HepG2 (cell line): ENCODE measurements around the gene CTF1. TPM values are rescaled to one million over a fixed set of nuclear protein-coding genes. Genes with fewer than 3 reads are reported as not detected.

Experiments used
- ATF4 ChIP-seq, 2 experiments: fragments of 450-650 bp in 1 of 2; sonication (generic) in 1 of 2; formaldehyde crosslinking; IDR thresholded peaks; 2 replicates each; pipeline versions ENCODE4 v1.5.0 to v1.8.0; 2020 to 2022; ENCODE audit warnings: mild to moderate bottlenecking in 1 of 2, missing genetic modification reagents in 1 of 2
- CCDC6 ChIP-seq: sonication (generic); formaldehyde crosslinking; IDR thresholded peaks from 2 replicates; pipeline ENCODE4 v1.8.1; 2022; ENCODE audit warnings: mild to moderate bottlenecking, missing genetic modification reagents, moderate library complexity
- FOXA3 ChIP-seq: IDR thresholded peaks from 2 replicates; pipeline ENCODE4 v1.6.1; 2016; ENCODE audit warnings: missing genetic modification reagents, missing compliant biosample characterization
- HMG20B ChIP-seq: conservative IDR thresholded peaks from 2 replicates; pipeline ENCODE4 v1.6.1; 2016; ENCODE audit warnings: missing genetic modification reagents, missing compliant biosample characterization
- IKZF4 ChIP-seq: sonication (generic); formaldehyde crosslinking; IDR thresholded peaks from 2 replicates; pipeline ENCODE4 v1.5.1; 2020; ENCODE audit warnings: borderline replicate concordance, mild to moderate bottlenecking, low read depth, missing genetic modification reagents; ENCODE audit errors: not compliant biosample characterization
- KDM2A ChIP-seq: sonication (generic); formaldehyde crosslinking; IDR thresholded peaks from 2 replicates; pipeline ENCODE4 v1.4.0; 2020; ENCODE audit warnings: low read depth, missing genetic modification reagents, borderline replicate concordance
- NR2F1 ChIP-seq, 2 experiments: fragments of 450-650 bp in 1 of 2; formaldehyde crosslinking in 1 of 2; IDR thresholded peaks; 2 replicates each; pipeline versions ENCODE4 v1.5.0 to v1.6.1; 2016 to 2020; ENCODE audit warnings: mild to moderate bottlenecking in 1 of 2, missing compliant biosample characterization in 1 of 2, missing genetic modification reagents in 1 of 2, moderate library complexity in 1 of 2
- PHF20 ChIP-seq: sonication (generic); formaldehyde crosslinking; IDR thresholded peaks from 2 replicates; pipeline ENCODE4 v1.5.0; 2020; ENCODE audit warnings: mild to moderate bottlenecking, missing genetic modification reagents
- POLR2A ChIP-seq, 2 experiments: IDR thresholded peaks; 2 replicates each; pipeline ENCODE4 v1.6.1; 2011; ENCODE audit warnings: low read depth in 2 of 2, low read length in 2 of 2, mild to moderate bottlenecking in 1 of 2, moderate library complexity in 1 of 2; ENCODE audit not compliant: insufficient read depth in 1 of 2
- RBFOX2 ChIP-seq: fragments of 200-400 bp; formaldehyde crosslinking; IDR thresholded peaks from 2 replicates; pipeline ENCODE4 v1.6.1; 2017; ENCODE audit warnings: low read depth, mild to moderate bottlenecking, low read length
- RELA ChIP-seq: sonication (generic); formaldehyde crosslinking; IDR thresholded peaks from 2 replicates; pipeline ENCODE4 v1.4.0; 2020; ENCODE audit warnings: missing genetic modification reagents
- RFXANK ChIP-seq: IDR thresholded peaks from 2 replicates; pipeline ENCODE4 v1.6.1; 2016
- SAFB2 ChIP-seq: sonication (generic); formaldehyde crosslinking; IDR thresholded peaks from 2 replicates; pipeline ENCODE4 v1.5.1; 2020; ENCODE audit warnings: missing genetic modification reagents, low read depth, mild to moderate bottlenecking, borderline replicate concordance
- SIN3A ChIP-seq: IDR thresholded peaks from 2 replicates; pipeline ENCODE4 v1.6.1; 2011; ENCODE audit warnings: low read depth, mild to moderate bottlenecking, control low read depth, low read length, borderline replicate concordance
- SRY ChIP-seq: sonication (generic); formaldehyde crosslinking; IDR thresholded peaks from 2 replicates; pipeline ENCODE4 v1.8.0; 2022; ENCODE audit warnings: mild to moderate bottlenecking, missing genetic modification reagents
- ZBTB20 ChIP-seq: sonication (generic); formaldehyde crosslinking; IDR thresholded peaks from 2 replicates; pipeline ENCODE4 v1.8.1; 2023; ENCODE audit warnings: missing genetic modification reagents, low read depth, mild to moderate bottlenecking, borderline replicate concordance
- ZBTB8A ChIP-seq: sonication (generic); formaldehyde crosslinking; IDR thresholded peaks from 2 replicates; pipeline ENCODE4 v1.4.0; 2020; ENCODE audit warnings: mild to moderate bottlenecking, low read depth, missing genetic modification reagents, borderline replicate concordance
- ZNF24 ChIP-seq: fragments of 450-650 bp; IDR thresholded peaks from 2 replicates; pipeline ENCODE4 v1.6.1; 2017; ENCODE audit warnings: antibody characterized with exemption, mild to moderate bottlenecking
- ZNF280D ChIP-seq: sonication (generic); formaldehyde crosslinking; IDR thresholded peaks from 2 replicates; pipeline ENCODE4 v1.5.1; 2020; ENCODE audit warnings: mild to moderate bottlenecking, missing genetic modification reagents
- ZNF44 ChIP-seq: sonication (generic); formaldehyde crosslinking; IDR thresholded peaks from 2 replicates; pipeline ENCODE4 v1.5.1; 2020; ENCODE audit warnings: mild to moderate bottlenecking, missing genetic modification reagents
- ZNF501 ChIP-seq: sonication (generic); formaldehyde crosslinking; IDR thresholded peaks from 2 replicates; pipeline ENCODE4 v1.5.1; 2020; ENCODE audit warnings: mild to moderate bottlenecking, moderate library complexity, missing genetic modification reagents
- polyA plus RNA-seq, 8 experiments: library from polyadenylated mRNA; depleted of rRNA in 3 of 8; stranded (reverse) in 7 of 8; unstranded in 1 of 8; fragments of >200 nt; fragmentation: Illumina TruSeq in 4 of 8; extraction: Trizol in 4 of 8; gene quantifications; 2 replicates each; pipeline versions ENCODE4 v1.2.1 to v1.2.3, GENCODE V29; 2011 to 2016; ENCODE audit warnings: low read depth in 4 of 8, missing spikeins in 1 of 8, mixed read lengths in 1 of 8; ENCODE audit not compliant: insufficient read depth in 1 of 8
- total RNA-seq, 5 experiments: library from RNA; depleted of rRNA; stranded (reverse); fragments of >200 nt; fragmentation: Illumina TruSeq; extraction: Trizol; gene quantifications; 2 replicates each; pipeline ENCODE4 v1.2.3, GENCODE V29; 2016; ENCODE audit warnings: low read depth in 1 of 5
- TF ChIP-seq, protein P1 (sequence below): sonication (generic); formaldehyde crosslinking; IDR thresholded peaks from 2 replicates; pipeline ENCODE4 v1.8.0; 2022; ENCODE audit warnings: missing genetic modification reagents, mild to moderate bottlenecking, moderate library complexity, borderline replicate concordance
- TF ChIP-seq, protein P2 (sequence below): sonication (generic); formaldehyde crosslinking; IDR thresholded peaks from 2 replicates; pipeline ENCODE4 v1.8.1; 2023; ENCODE audit warnings: mild to moderate bottlenecking, moderate library complexity, missing genetic modification reagents

The CTF1 gene
- total and polyA plus RNA-seq, 2 of the 13 experiments (the other 11 are each of a cell fraction or from before 2014, with no cell fraction given), result 0.13 to 1.8 TPM

DNA sequence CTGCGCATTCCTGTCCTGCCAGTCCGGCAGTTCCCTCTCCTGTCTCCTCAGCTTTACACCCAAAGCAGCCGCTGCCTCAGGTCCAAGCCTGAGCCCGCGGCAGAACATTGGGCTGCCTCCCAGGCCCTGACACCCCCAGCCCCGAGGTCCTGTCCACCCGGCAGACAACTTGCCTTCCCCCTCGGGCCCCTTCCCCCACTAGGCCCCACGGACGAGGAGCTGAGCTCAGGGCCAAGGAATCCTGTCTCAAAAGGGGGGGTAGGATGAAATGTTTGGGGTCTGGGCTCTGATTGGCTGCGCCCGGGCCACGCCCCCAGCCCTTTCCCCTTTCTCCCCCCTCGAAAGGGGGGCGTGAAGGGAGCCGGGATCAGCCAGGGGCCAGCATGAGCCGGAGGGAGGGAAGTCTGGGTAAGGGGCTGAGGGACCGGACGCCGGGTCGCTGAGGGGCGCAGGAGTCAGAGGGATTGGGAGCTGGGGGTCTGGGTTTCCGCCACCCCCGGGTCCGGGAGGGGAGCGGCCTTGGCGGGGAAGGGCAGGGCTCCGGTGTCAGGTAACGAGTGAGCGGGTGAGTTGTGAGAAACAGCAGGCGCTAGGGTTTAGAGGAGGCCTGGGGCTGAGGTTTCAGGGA, at the start of gene CTF1 (continued):
- TF ChIP-seq ZNF280D (no peak), RBFOX2 (peak; percentile 66), ZNF501 (CRISPR knock-in tag) (0 out of 2 replicates have a peak, but pooled peaks have one; percentile 22), RELA (no peak), ZBTB20 (CRISPR knock-in tag) (no peak), POLR2A (IDR thresholded peaks at IDR 0.05; ENCODE audit: insufficient read depth in 1 of 2, low read depth in 2 of 2, low read length in 2 of 2) (no peak; a peak in 1 of 4 replicates), ATF4 (CRISPR knock-in tag; IDR thresholded peaks at IDR 0.05) (peak in 1 of 2 experiments; percentile 44; a peak in 1 of 4 replicates), ZNF44 (0 out of 2 replicates have a peak, but pooled peaks have one; percentile 15), SRY (CRISPR knock-in tag) (0 out of 2 replicates have a peak, but pooled peaks have one; percentile 50), IKZF4 (CRISPR knock-in tag) (no peak), FOXA3 (no peak; the same call in 1 of the 2 replicates), CCDC6 (CRISPR knock-in tag) (0 out of 2 replicates have a peak, but pooled peaks have one; percentile 56), HMG20B (CRISPR knock-in tag) (no peak), SAFB2 (CRISPR knock-in tag) (peak; percentile 65; the same call in 1 of the 2 replicates), ZNF24 (no peak), PHF20 (CRISPR knock-in tag) (no peak; the same call in 1 of the 2 replicates), ZBTB8A (no peak), KDM2A (CRISPR knock-in tag) (no peak; the same call in 1 of the 2 replicates), RFXANK (CRISPR knock-in tag) (no peak), NR2F1 (CRISPR knock-in tag; IDR thresholded peaks at IDR 0.05) (no peak), SIN3A (no peak)
- TF ChIP-seq, protein P1, sequence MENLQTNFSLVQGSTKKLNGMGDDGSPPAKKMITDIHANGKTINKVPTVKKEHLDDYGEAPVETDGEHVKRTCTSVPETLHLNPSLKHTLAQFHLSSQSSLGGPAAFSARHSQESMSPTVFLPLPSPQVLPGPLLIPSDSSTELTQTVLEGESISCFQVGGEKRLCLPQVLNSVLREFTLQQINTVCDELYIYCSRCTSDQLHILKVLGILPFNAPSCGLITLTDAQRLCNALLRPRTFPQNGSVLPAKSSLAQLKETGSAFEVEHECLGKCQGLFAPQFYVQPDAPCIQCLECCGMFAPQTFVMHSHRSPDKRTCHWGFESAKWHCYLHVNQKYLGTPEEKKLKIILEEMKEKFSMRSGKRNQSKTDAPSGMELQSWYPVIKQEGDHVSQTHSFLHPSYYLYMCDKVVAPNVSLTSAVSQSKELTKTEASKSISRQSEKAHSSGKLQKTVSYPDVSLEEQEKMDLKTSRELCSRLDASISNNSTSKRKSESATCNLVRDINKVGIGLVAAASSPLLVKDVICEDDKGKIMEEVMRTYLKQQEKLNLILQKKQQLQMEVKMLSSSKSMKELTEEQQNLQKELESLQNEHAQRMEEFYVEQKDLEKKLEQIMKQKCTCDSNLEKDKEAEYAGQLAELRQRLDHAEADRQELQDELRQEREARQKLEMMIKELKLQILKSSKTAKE (CRISPR knock-in tag), result peak; percentile 45; the same call in 1 of the 2 replicates
- TF ChIP-seq, protein P2, sequence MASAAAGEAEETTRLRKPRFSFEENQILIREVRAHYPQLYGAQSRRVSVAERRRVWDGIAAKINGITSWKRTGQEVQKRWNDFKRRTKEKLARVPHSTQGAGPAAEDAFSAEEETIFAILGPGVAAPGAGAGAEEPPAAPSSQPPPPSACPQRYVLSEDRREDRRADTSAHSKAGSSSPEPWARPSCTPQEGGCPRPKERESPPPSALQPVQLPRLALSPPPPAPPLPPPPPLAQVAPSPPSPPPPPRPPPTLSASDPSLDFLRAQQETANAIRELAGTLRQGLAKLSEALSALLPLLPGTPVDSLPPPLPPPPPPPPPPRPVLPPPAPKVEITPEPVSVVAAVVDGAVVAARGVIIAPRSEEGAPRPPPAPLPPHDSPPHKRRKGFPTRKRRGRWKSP (CRISPR knock-in tag), result 0 out of 2 replicates have a peak, but pooled peaks have one; percentile 31
